Skeletal muscle satellite cell (primary cell): ENCODE data around the gene NFKB2.

ENCODE experiments used
- H3K27me3 ChIP-seq: 2 replicates; pipeline ENCODE4 v1.7.0; 2013; ENCODE audit warnings: low read length; ENCODE audit not compliant: control insufficient read depth, insufficient read depth
- H3K36me3 ChIP-seq: 2 replicates; pipeline ENCODE4 v1.7.0; 2013; ENCODE audit warnings: mild to moderate bottlenecking, control low read depth, low read length; ENCODE audit not compliant: insufficient read depth
- H3K4me1 ChIP-seq: 2 replicates; pipeline ENCODE4 v1.7.0; 2013; ENCODE audit warnings: low read length; ENCODE audit not compliant: control insufficient read depth, insufficient read depth
- H3K4me2 ChIP-seq: 2 replicates; pipeline ENCODE4 v1.7.0; 2013; ENCODE audit warnings: mild to moderate bottlenecking, low read length
- H3K4me3 ChIP-seq: 2 replicates; pipeline ENCODE4 v1.7.0; 2013; ENCODE audit warnings: low read length
- H3K9ac ChIP-seq: 2 replicates; pipeline ENCODE4 v1.7.0; 2013; ENCODE audit warnings: mild to moderate bottlenecking, low read depth, low read length, moderate library complexity
- H3K9me3 ChIP-seq: replicated peaks from 2 replicates; pipeline ENCODE4 v1.7.0; 2013; ENCODE audit warnings: mild to moderate bottlenecking, control low read depth, low read length

Gene NFKB2

GRCh38 chr10:102420714-102421506, 25.4 kb downstream of the NFKB2 start, which contains the start of gene FBXL15:
FBXL15 (plus strand) TSS chr10:102420836; CDS start chr10:102421130, 294 bp downstream.
- Histone ChIP-seq H3K4me3 (peak within 1 kb of the TSS; percentile 94), H3K9ac (peak within 1 kb of the TSS; percentile 82), H3K4me2 (peak within 1 kb of the TSS; percentile 98), H3K4me1 (peaks cover 21% of the 10 kb centered on the region), H3K9me3 (no peaks in the 10 kb centered on the region), H3K27me3 (peaks cover 21% of the 10 kb centered on the region), H3K36me3 (peaks cover 20% of the 10 kb centered on the region)

- Histone ChIP-seq H3K9me3 (no peaks in the 10 kb centered on the region), H3K27me3 (peaks cover 16% of the 10 kb centered on the region), H3K4me2 (peak overlapping the region; percentile 98), H3K4me1 (peaks cover 21% of the 10 kb centered on the region), H3K36me3 (peaks cover 24% of the 10 kb centered on the region), H3K4me3 (peak overlapping the region; percentile 94), H3K9ac (peak overlapping the region; percentile 82)
Measured at GRCh38 chr10:102421507-102421756, 25.9 kb downstream of the NFKB2 start.

DNA sequence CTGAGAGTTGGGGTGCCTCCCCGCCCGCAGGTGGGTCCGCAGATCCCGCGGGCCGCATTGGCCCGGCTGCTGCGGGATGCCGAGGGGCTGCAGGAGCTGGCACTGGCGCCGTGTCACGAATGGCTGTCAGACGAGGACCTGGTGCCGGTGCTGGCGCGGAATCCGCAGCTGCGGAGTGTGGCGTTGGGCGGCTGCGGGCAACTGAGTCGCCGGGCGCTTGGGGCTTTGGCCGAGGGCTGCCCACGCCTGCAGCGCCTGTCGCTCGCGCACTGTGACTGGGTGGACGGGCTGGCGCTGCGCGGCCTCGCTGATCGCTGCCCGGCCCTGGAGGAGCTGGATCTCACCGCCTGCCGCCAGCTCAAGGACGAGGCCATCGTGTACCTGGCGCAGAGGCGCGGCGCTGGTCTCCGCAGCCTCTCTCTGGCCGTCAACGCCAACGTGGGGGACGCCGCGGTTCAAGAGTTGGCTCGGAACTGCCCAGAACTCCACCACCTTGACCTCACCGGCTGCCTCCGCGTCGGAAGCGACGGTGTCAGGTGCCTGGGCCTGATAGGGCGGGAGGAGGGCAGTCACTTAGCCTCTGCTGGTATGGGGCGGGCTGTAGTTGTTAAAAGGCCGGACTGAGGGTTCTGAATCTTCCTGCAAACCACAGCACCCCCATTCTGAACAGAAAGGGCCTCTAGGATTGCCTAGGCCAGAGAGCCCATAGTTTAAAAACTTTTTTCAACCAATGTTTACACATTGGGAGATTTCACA, 26.4 kb downstream of the NFKB2 start:
- Histone ChIP-seq H3K9me3 (no peaks in the 10 kb centered on the region), H3K36me3 (peaks cover 25% of the 10 kb centered on the region), H3K4me3 (peak overlapping the region; percentile 94), H3K27me3 (peaks cover 15% of the 10 kb centered on the region), H3K4me2 (peak overlapping the region; percentile 98), H3K4me1 (peaks cover 21% of the 10 kb centered on the region), H3K9ac (peak overlapping the region; percentile 82)

GRCh38 chr10:102422545-102423129, 27.1 kb downstream of the NFKB2 start:
- H3K4me3 ChIP-seq: peak overlapping the region; percentile 94
- no peaks in the 10 kb centered on the region for H3K9me3 ChIP-seq
- H3K36me3 ChIP-seq: peaks cover 25% of the 10 kb centered on the region
- peaks cover 21% of the 10 kb centered on the region for H3K4me1 ChIP-seq
- peak overlapping the region; percentile 98 for H3K4me2 ChIP-seq
- H3K27me3 ChIP-seq: peaks cover 12% of the 10 kb centered on the region
- peak overlapping the region; percentile 82 for H3K9ac ChIP-seq

DNA sequence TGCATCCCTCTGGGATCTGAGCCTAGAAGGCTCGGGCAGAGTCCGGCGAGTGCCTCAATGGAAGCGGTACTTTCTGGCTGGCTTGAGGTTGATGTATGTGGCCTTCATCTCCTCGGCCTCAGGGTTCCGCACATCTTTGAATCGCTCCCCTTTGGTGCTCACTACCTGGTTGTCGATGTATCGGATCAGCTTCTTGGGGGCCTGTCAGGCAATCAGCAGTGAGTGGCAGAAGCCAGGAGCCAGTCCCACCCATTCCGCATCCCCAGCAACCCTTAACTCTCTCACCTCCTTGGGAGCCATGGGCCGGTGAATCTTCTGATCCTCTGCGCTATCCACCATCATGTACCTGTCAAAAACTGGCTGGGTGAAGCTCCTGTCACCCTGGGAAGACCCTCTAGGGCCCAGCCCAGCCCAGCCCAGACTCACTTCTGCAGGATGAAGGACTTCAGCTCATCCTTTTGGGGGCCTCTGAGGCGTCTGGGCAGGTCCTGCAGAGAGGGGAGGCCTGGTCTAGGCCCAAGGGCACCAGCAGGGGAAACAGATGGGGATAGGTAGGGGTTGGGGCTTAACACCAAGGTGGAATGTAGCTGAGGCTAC, 28.0 kb downstream of the NFKB2 start:
- Histone ChIP-seq H3K4me3 (no peak overlapping the region), H3K4me2 (peak overlapping the region; percentile 98), H3K9me3 (no peaks in the 10 kb centered on the region)

GRCh38 chr10:102424145-102424544, 28.6 kb downstream of the NFKB2 start:
- Histone ChIP-seq H3K9ac (no peak overlapping the region), H3K4me1 (peaks cover 21% of the 10 kb centered on the region), H3K4me3 (no peak overlapping the region), H3K27me3 (peaks cover 2% of the 10 kb centered on the region), H3K4me2 (no peak overlapping the region), H3K36me3 (peaks cover 25% of the 10 kb centered on the region), H3K9me3 (no peaks in the 10 kb centered on the region)

More for the DNA sequence above, 28.0 kb downstream of the NFKB2 start:
- Histone ChIP-seq H3K4me1 (peaks cover 21% of the 10 kb centered on the region), H3K9ac (no peak overlapping the region), H3K27me3 (peaks cover 6% of the 10 kb centered on the region), H3K36me3 (peaks cover 25% of the 10 kb centered on the region)

- Histone ChIP-seq H3K4me1 (peaks cover 17% of the 10 kb centered on the region), H3K27me3 (no peaks in the 10 kb centered on the region), H3K4me3 (no peak overlapping the region), H3K9ac (no peak overlapping the region), H3K4me2 (no peak overlapping the region), H3K36me3 (peaks cover 25% of the 10 kb centered on the region), H3K9me3 (no peaks in the 10 kb centered on the region)
Measured at GRCh38 chr10:102424916-102425315, 29.4 kb downstream of the NFKB2 start.

DNA sequence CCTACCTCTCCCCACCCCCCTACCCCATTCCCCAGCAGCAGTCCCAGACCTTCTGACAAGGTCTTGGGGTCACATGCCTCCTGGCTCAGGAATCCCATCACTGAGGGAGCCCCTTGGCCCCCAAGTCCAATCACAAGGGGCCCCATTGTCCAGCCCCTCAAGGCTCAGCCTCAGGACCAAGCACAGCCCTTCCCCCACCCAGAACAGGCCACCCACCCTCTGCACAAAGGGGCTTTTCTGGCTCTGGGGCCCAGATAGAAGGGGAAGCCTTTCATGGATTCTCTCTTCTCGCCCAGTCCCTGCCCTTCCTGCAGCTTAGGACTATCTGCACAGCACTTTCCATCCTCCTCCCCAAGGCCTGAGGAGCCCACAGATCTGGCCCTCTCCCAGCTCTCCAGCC, 29.9 kb downstream of the NFKB2 start:
- no peak overlapping the region for H3K4me3 ChIP-seq
- H3K9ac ChIP-seq: no peak overlapping the region
- peaks cover 13% of the 10 kb centered on the region for H3K4me1 ChIP-seq
- H3K27me3 ChIP-seq: no peaks in the 10 kb centered on the region
- no peak overlapping the region for H3K4me2 ChIP-seq
- H3K9me3 ChIP-seq: no peaks in the 10 kb centered on the region
- peaks cover 25% of the 10 kb centered on the region for H3K36me3 ChIP-seq

GRCh38 chr10:102426803-102427287, 31.3 kb downstream of the NFKB2 start:
- Histone ChIP-seq H3K27me3 (no peaks in the 10 kb centered on the region), H3K9me3 (no peaks in the 10 kb centered on the region), H3K4me2 (no peak overlapping the region), H3K36me3 (peaks cover 25% of the 10 kb centered on the region), H3K9ac (no peak overlapping the region), H3K4me3 (no peak overlapping the region), H3K4me1 (peaks cover 20% of the 10 kb centered on the region)

DNA sequence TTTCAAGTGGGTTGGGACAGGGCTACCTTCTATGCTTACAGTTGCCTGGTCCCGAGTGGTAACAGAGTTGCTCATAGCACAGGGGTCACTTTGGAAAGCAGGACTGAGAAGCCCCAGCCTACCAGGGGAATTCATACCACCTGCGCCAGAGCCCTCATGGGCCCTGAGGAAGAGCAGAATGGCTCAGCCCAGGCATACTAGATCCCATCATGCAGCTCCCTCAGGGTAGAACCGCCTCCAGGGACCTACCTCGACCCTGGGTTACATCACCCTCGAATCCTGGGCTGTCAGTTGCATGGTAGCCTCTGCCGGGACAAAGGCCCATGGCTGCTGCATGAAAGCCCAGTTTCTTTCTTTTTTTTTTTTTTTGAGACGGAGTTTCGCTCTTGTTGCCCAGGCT, 34.0 kb downstream of the NFKB2 start:
- Histone ChIP-seq H3K4me1 (peaks cover 12% of the 10 kb centered on the region), H3K4me2 (no peak overlapping the region), H3K27me3 (no peaks in the 10 kb centered on the region)

DNA sequence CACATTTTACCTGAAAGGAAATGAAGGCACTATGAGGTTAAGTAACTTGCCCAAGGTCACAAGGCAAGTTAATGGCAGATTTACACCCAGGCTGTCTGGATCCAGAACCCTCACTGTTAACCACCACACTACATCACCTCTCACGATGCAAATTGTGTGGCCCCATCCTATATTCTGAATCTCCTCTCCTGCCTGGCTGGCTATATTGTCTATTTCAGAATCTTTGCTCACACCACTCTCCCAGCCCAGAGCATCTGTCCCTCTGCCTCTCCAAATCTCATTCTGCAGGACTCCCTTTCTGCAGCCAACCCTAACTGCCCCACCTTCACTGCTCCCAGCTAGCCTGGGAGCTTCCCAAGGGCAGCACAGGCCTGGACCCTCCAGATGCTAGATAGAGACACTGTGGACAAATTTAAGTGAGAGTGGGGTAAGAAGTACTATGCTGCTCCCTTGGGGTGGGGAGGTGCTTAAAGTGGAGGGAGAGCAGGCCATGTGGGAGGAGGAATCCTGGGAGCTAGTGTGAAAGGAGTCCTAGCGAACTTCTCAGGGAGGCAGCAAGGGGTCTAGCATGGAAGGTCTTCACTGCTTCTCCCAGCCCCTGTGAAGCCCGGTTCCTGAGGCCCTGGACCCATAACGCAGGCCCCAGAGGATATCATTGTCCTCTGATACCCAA, 36.1 kb downstream of the NFKB2 start:
- Histone ChIP-seq H3K36me3 (no peaks in the 10 kb centered on the region), H3K4me1 (peaks cover 26% of the 10 kb centered on the region)

More for the DNA sequence above, 34.0 kb downstream of the NFKB2 start:
- H3K4me3 ChIP-seq: no peak overlapping the region
- peaks cover 8% of the 10 kb centered on the region for H3K36me3 ChIP-seq
- H3K9ac ChIP-seq: no peak overlapping the region
- no peaks in the 10 kb centered on the region for H3K9me3 ChIP-seq

More for the DNA sequence above, 36.1 kb downstream of the NFKB2 start:
- H3K4me2 ChIP-seq: peak overlapping the region; percentile 99
- peak overlapping the region; percentile 92 for H3K4me3 ChIP-seq
- no peaks in the 10 kb centered on the region for H3K9me3 ChIP-seq
- H3K9ac ChIP-seq: peak overlapping the region; percentile 97
- H3K27me3 ChIP-seq: no peaks in the 10 kb centered on the region
